ENCODE data around the gene ZNF77. TPM values are rescaled to one million over a fixed set of nuclear protein-coding genes. Genes with fewer than 3 reads are reported as not detected.

ZNF77 gene
- total RNA-seq, 1 donor, result 1.4 TPM

Other genes with a start within 250 kb of the ZNF77 start
- gene GNG7, start 242.3 kb downstream of the ZNF77 start, total RNA-seq, result 2.0 TPM
- gene DIRAS1, start 223.6 kb downstream of the ZNF77 start, total RNA-seq, result 1.2 TPM
- 11.5 TPM for gene SLC39A3, start 205.0 kb downstream of the ZNF77 start, total RNA-seq
- gene SGTA, start 161.7 kb downstream of the ZNF77 start, total RNA-seq, result 23.0 TPM
- 15.4 TPM for gene THOP1, start 159.5 kb downstream of the ZNF77 start, total RNA-seq
- gene ZNF554, start 125.1 kb downstream of the ZNF77 start, total RNA-seq, result 1.8 TPM
- gene ZNF555, start 103.5 kb downstream of the ZNF77 start, total RNA-seq, result 3.1 TPM
- gene ZNF556, start 77.6 kb downstream of the ZNF77 start, total RNA-seq, result not detected
- gene ZNF57, start 44.0 kb downstream of the ZNF77 start, total RNA-seq, result 1.0 TPM
- gene TLE6, start 32.6 kb upstream of the ZNF77 start, total RNA-seq, result not detected
- gene TLE2, start 84.3 kb upstream of the ZNF77 start, total RNA-seq, result 4.4 TPM
- gene TLE5, start 117.5 kb upstream of the ZNF77 start, total RNA-seq, result 551 TPM
- 1.3 TPM for gene GNA11, start 149.4 kb upstream of the ZNF77 start, total RNA-seq
- gene GNA15, start 191.1 kb upstream of the ZNF77 start, total RNA-seq, result 48.3 TPM
- gene S1PR4, start 233.8 kb upstream of the ZNF77 start, total RNA-seq, result 81.6 TPM
- 29.7 TPM for gene NCLN, start 241.0 kb upstream of the ZNF77 start, total RNA-seq

Data from mononuclear cell (primary cell).